IPS-11a (cell line): ENCODE data around the gene PI4KB.
A peak's percentile ranks its signal among the peaks of the same experiment; 100 is the strongest.

Experiments
- H3K4me3 ChIP-seq: one replicate; pipeline ENCODE4 v1.5.1; 2013; ENCODE audit warnings: low read depth, low read length, control low read depth

Gene PI4KB

GRCh38 chr1:151346769-151347522 lies 19.7 kb upstream of the PI4KB start, which contains the start of gene RFX5:
RFX5 (minus strand) TSS chr1:151347252; CDS start chr1:151346320, 932 bp downstream.
- peak within 1 kb of the TSS; percentile 62 for H3K4me3 ChIP-seq

GRCh38 chr1:151346082-151346768 lies 19.0 kb upstream of the PI4KB start:
- H3K4me3 ChIP-seq: peak overlapping the region; percentile 62

- no peak overlapping the region for H3K4me3 ChIP-seq
Measured at GRCh38 chr1:151344291-151344690, 17.1 kb upstream of the PI4KB start.

- no peak overlapping the region for H3K4me3 ChIP-seq
Measured at GRCh38 chr1:151343587-151343986, 16.4 kb upstream of the PI4KB start.

GRCh38 chr1:151342569-151342968 lies 15.4 kb upstream of the PI4KB start:
- H3K4me3 ChIP-seq: no peak overlapping the region

- no peak overlapping the region for H3K4me3 ChIP-seq
Measured at GRCh38 chr1:151342021-151342420, 14.8 kb upstream of the PI4KB start.

GRCh38 chr1:151340870-151341754 lies 13.9 kb upstream of the PI4KB start:
- H3K4me3 ChIP-seq: no peak overlapping the region

- H3K4me3 ChIP-seq: no peak overlapping the region
Measured at GRCh38 chr1:151336556-151336955, 9.3 kb upstream of the PI4KB start.

- H3K4me3 ChIP-seq: no peak overlapping the region
Measured at GRCh38 chr1:151334822-151335221, 7.6 kb upstream of the PI4KB start.

- H3K4me3 ChIP-seq: peak overlapping the region; percentile 68
Measured at GRCh38 chr1:151327903-151328674, 873 bp upstream of the PI4KB start.

GRCh38 chr1:151326619-151327222 lies 495 bp downstream of the PI4KB start:
- peak overlapping the region; percentile 68 for H3K4me3 ChIP-seq

- no peak overlapping the region for H3K4me3 ChIP-seq
Measured at GRCh38 chr1:151325646-151326429, 1.4 kb downstream of the PI4KB start.

- H3K4me3 ChIP-seq: no peak overlapping the region
Measured at GRCh38 chr1:151325231-151325630, 2.0 kb downstream of the PI4KB start.

GRCh38 chr1:151324390-151324930 lies 2.8 kb downstream of the PI4KB start:
- H3K4me3 ChIP-seq: no peak overlapping the region

GRCh38 chr1:151318975-151319374 lies 8.2 kb downstream of the PI4KB start:
- H3K4me3 ChIP-seq: no peak overlapping the region

GRCh38 chr1:151315565-151316235 lies 11.5 kb downstream of the PI4KB start:
- H3K4me3 ChIP-seq: no peak overlapping the region

- no peak overlapping the region for H3K4me3 ChIP-seq
Measured at GRCh38 chr1:151314137-151314875, 12.9 kb downstream of the PI4KB start.

- H3K4me3 ChIP-seq: no peak overlapping the region
Measured at GRCh38 chr1:151313501-151313900, 13.7 kb downstream of the PI4KB start.
